H1 (cell line): ENCODE results near the gene STK32A. TPM values are rescaled to one million over a fixed set of nuclear protein-coding genes. Genes with fewer than 3 reads are reported as not detected.

ENCODE experiments used
- CTCF ChIA-PET: fragments of 300-600 bp; sonication (Branson Sonifier 250); formaldehyde crosslinking; loops from one replicate; lab custom pipeline; 2021; ENCODE audit not compliant: partially characterized antibody; lab: Charles Lee
- POLR2A ChIA-PET: fragments of 300-600 bp; sonication (Branson Sonifier 250); formaldehyde crosslinking; loops from one replicate; lab custom pipeline; 2021; ENCODE audit warnings: inconsistent platforms; ENCODE audit not compliant: partially characterized antibody; lab: Charles Lee
- DNase-seq, 2 experiments: peaks; one replicate each; pipeline versions ENCODE4 v3.0.0 to v3.0.0-alpha.2; 2010 to 2022; ENCODE audit warnings: low spot score in 2 of 2, low read depth in 1 of 2, mixed read lengths in 1 of 2
- FAIRE-seq: peaks from 2 replicates; lab custom pipeline; 2011; peaks lifted over from hg19 to GRCh38; lab: Jason Lieb, UNC
- H2AFZ ChIP-seq: 2 replicates; pipeline ENCODE4 v1.8.1; 2012; ENCODE audit warnings: low read length, inconsistent platforms
- H2AK5ac ChIP-seq: 2 replicates; pipeline ENCODE4 v1.6.1; 2013; ENCODE audit warnings: low read depth, low read length
- H2BK120ac ChIP-seq: replicated peaks from 2 replicates; pipeline ENCODE3; 2013; ENCODE audit warnings: low read depth, low read length, inconsistent platforms
- H2BK12ac ChIP-seq: 2 replicates; pipeline ENCODE4 v1.6.1; 2013; ENCODE audit warnings: low read depth, low read length
- H2BK15ac ChIP-seq: 2 replicates; pipeline ENCODE4 v1.6.1; 2013; ENCODE audit warnings: low read length
- H2BK20ac ChIP-seq: 2 replicates; pipeline ENCODE4 v1.6.1; 2013; ENCODE audit warnings: low read length
- H2BK5ac ChIP-seq: 2 replicates; pipeline ENCODE4 v1.6.1; 2013; ENCODE audit warnings: low read depth, low read length
- H3K14ac ChIP-seq: 2 replicates; pipeline ENCODE4 v1.6.1; 2013; ENCODE audit warnings: inconsistent platforms; ENCODE audit not compliant: insufficient read length
- H3K18ac ChIP-seq: 2 replicates; pipeline ENCODE4 v1.6.1; 2013; ENCODE audit warnings: low read length; ENCODE audit errors: extremely low read depth
- H3K23ac ChIP-seq: 2 replicates; pipeline ENCODE4 v1.6.1; 2013; ENCODE audit warnings: inconsistent platforms; ENCODE audit not compliant: insufficient read length
- H3K23me2 ChIP-seq: 2 replicates; pipeline ENCODE4 v1.6.1; 2013; ENCODE audit warnings: low read depth, low read length
- H3K27ac ChIP-seq: 2 replicates; pipeline ENCODE4 v1.6.1; 2011; ENCODE audit warnings: low read depth, low read length, inconsistent platforms
- H3K27me3 ChIP-seq, 4 experiments: replicated peaks in 1 of 4; 1 replicate in 1 of 4; 2 replicates in 3 of 4; pipeline versions ENCODE4 v1.6.1 to v1.8.1; 2011 to 2013; ENCODE audit warnings: low read length in 3 of 4, mild to moderate bottlenecking in 3 of 4, inconsistent platforms in 2 of 4, mixed read lengths in 2 of 4, moderate library complexity in 1 of 4; ENCODE audit not compliant: control insufficient read depth in 3 of 4, insufficient read depth in 3 of 4; ENCODE audit errors: extremely low read depth in 1 of 4
- H3K36me3 ChIP-seq, 4 experiments: 2 replicates each; pipeline versions ENCODE4 v1.6.1 to v1.8.1; 2011 to 2013; ENCODE audit warnings: mild to moderate bottlenecking in 4 of 4, low read length in 3 of 4, moderate library complexity in 2 of 4, control low read depth in 1 of 4, inconsistent platforms in 1 of 4; ENCODE audit not compliant: insufficient read depth in 4 of 4, control insufficient read depth in 2 of 4
- H3K4ac ChIP-seq: replicated peaks from 2 replicates; pipeline ENCODE3; 2013; ENCODE audit warnings: low read length, low read depth, mixed read lengths, inconsistent platforms; ENCODE audit not compliant: insufficient read length
- H3K4me1 ChIP-seq, 4 experiments: replicated peaks in 1 of 4; 1 replicate in 1 of 4; 2 replicates in 3 of 4; pipeline versions ENCODE4 v1.6.1 to v1.8.1; 2011 to 2013; ENCODE audit warnings: low read length in 3 of 4, inconsistent platforms in 2 of 4, mixed read lengths in 1 of 4; ENCODE audit not compliant: insufficient read depth in 4 of 4, control insufficient read depth in 3 of 4
- H3K4me2 ChIP-seq, 2 experiments: 2 replicates each; pipeline versions ENCODE4 v1.6.1 to v1.8.1; 2011 to 2013; ENCODE audit warnings: low read depth in 2 of 2, low read length in 2 of 2, control low read depth in 1 of 2, inconsistent platforms in 1 of 2, mild to moderate bottlenecking in 1 of 2; ENCODE audit not compliant: insufficient read depth in 1 of 2
- H3K4me3 ChIP-seq, 4 experiments: fragments of 200-600, 300-600 bp in 1 of 4; sonication (generic), shearing (Covaris generic), sonication (Bioruptor Twin) in 1 of 4; 2 replicates each; pipeline versions ENCODE4 v1.5.1 to v1.8.1; 2011 to 2016; ENCODE audit warnings: low read length in 4 of 4, low read depth in 3 of 4, control low read depth in 2 of 4, inconsistent platforms in 2 of 4, mild to moderate bottlenecking in 2 of 4, mixed read lengths in 1 of 4, moderate library complexity in 1 of 4; ENCODE audit not compliant: insufficient read depth in 2 of 4; ENCODE audit errors: extremely low read depth in 1 of 4
- H3K56ac ChIP-seq: replicated peaks from 2 replicates; pipeline ENCODE3; 2013; ENCODE audit warnings: low read depth, mild to moderate bottlenecking, mixed read lengths, low read length, inconsistent platforms; ENCODE audit not compliant: insufficient read length
- H3K79me1 ChIP-seq: 2 replicates; pipeline ENCODE4 v1.6.1; 2013; ENCODE audit warnings: low read depth, low read length, control low read depth
- H3K79me2 ChIP-seq, 2 experiments: 2 replicates each; pipeline versions ENCODE4 v1.6.1 to v1.8.1; 2012 to 2013; ENCODE audit warnings: low read length in 2 of 2, mild to moderate bottlenecking in 2 of 2, inconsistent platforms in 1 of 2; ENCODE audit not compliant: insufficient read depth in 2 of 2, control insufficient read depth in 1 of 2
- H3K9ac ChIP-seq, 4 experiments: replicated peaks in 1 of 4; 1 replicate in 1 of 4; 2 replicates in 3 of 4; pipeline versions ENCODE4 v1.6.1 to v1.8.1; 2011 to 2013; ENCODE audit warnings: low read depth in 3 of 4, low read length in 3 of 4, control low read depth in 2 of 4, mild to moderate bottlenecking in 2 of 4, moderate library complexity in 2 of 4, inconsistent platforms in 1 of 4; ENCODE audit errors: extremely low read depth in 1 of 4
- H3K9me3 ChIP-seq, 2 experiments: 2 replicates each; pipeline versions ENCODE4 v1.6.1 to v1.8.1; 2012 to 2013; ENCODE audit warnings: mild to moderate bottlenecking in 2 of 2, moderate library complexity in 2 of 2, control low read depth in 1 of 2, inconsistent platforms in 1 of 2, low read depth in 1 of 2, low read length in 1 of 2, mixed read lengths in 1 of 2; ENCODE audit not compliant: insufficient read depth in 2 of 2
- H4K20me1 ChIP-seq, 2 experiments: replicated peaks in 1 of 2; 2 replicates each; pipeline versions ENCODE3 to v1.8.1; 2011 to 2013; ENCODE audit warnings: inconsistent platforms in 2 of 2, low read length in 2 of 2, mild to moderate bottlenecking in 1 of 2; ENCODE audit not compliant: insufficient read depth in 2 of 2, control insufficient read depth in 1 of 2
- H4K5ac ChIP-seq: 2 replicates; pipeline ENCODE4 v1.6.1; 2013; ENCODE audit warnings: low read length, low read depth, mixed read lengths, inconsistent platforms; ENCODE audit not compliant: insufficient read length
- H4K8ac ChIP-seq: 2 replicates; pipeline ENCODE4 v1.8.0; 2013; ENCODE audit warnings: mild to moderate bottlenecking, moderate library complexity, low read length, inconsistent platforms; ENCODE audit not compliant: insufficient read depth; ENCODE audit errors: extremely low read depth
- H4K91ac ChIP-seq: replicated peaks from 2 replicates; pipeline ENCODE3; 2013; ENCODE audit warnings: low read length, mixed read lengths, inconsistent platforms; ENCODE audit not compliant: insufficient read length
- CTCF ChIP-seq, 3 experiments: IDR thresholded peaks; 1 replicate in 2 of 3; 2 replicates in 1 of 3; pipeline versions ENCODE4 v1.5.1 to v1.6.1; 2011; ENCODE audit warnings: low read length in 3 of 3, mild to moderate bottlenecking in 3 of 3, inconsistent platforms in 2 of 3, low read depth in 1 of 3, moderate library complexity in 1 of 3; ENCODE audit not compliant: insufficient read depth in 1 of 3; ENCODE audit errors: control extremely low read depth in 1 of 3
- HDAC6 ChIP-seq: IDR thresholded peaks from one replicate; pipeline ENCODE4 v1.7.1; 2012; ENCODE audit warnings: low read depth, mild to moderate bottlenecking, inconsistent platforms, low read length, moderate library complexity
- JUN ChIP-seq: IDR thresholded peaks from 2 replicates; pipeline ENCODE4 v1.6.1; 2011; ENCODE audit warnings: low read depth, mild to moderate bottlenecking, improper control_type of control experiment, low read length
- WGBS, 2 experiments: shearing (Covaris generic) in 1 of 2; methylation state at CpG; one replicate each; pipeline versions ENCODE4 v1.1.6 to v1.1.7; 2013 to 2015; ENCODE audit warnings: low lambda C conversion rate in 2 of 2, mixed read lengths in 2 of 2, inconsistent platforms in 1 of 2, low coverage in 1 of 2, missing lambda C conversion rate in 1 of 2; ENCODE audit not compliant: insufficient replicate concordance in 2 of 2, insufficient coverage in 1 of 2, insufficient read length in 1 of 2; ENCODE audit errors: extremely low coverage in 1 of 2, missing lambda C conversion rate in 1 of 2; 5-methylcytosine and 5-hydroxymethylcytosine counted together
- polyA plus RNA-seq, 7 experiments: library from polyadenylated mRNA; depleted of rRNA in 3 of 7; stranded (reverse) in 5 of 7; unstranded in 2 of 7; fragments of >200 nt in 5 of 7; fragments of 200-250 nt in 2 of 7; gene quantifications; 1 replicate in 5 of 7; 2 replicates in 1 of 7; 4 replicates in 1 of 7; pipeline versions ENCODE4 v1.2.1 to v1.2.3, GENCODE V29; 2011 to 2013; ENCODE audit warnings: missing spikeins in 2 of 7, mixed read lengths in 2 of 7
- total RNA-seq: library from RNA; stranded (reverse); fragmentation: NEBNext Ultra II Directional; extraction: Animal tissue kit (Norgen Biotek cat#: 25700); gene quantifications from 2 replicates; pipeline ENCODE4 v1.2.1, GENCODE V29; 2021

STK32A gene
- total and polyA plus RNA-seq, 2 of the 8 experiments (the other 6 are each of a cell fraction or from before 2014, with no cell fraction given), result 1.3 to 2.5 TPM

GRCh38 chr5:147321569-147321968 lies 86.7 kb downstream of the STK32A start:
- Histone ChIP-seq H2AK5ac (no peak overlapping the region), H3K27me3 (no peaks in the 10 kb centered on the region), H4K91ac (no peak overlapping the region), H3K4ac (no peak overlapping the region), H2AFZ (no peak overlapping the region), H3K79me2 (no peaks in the 10 kb centered on the region), H2BK120ac (no peak overlapping the region), H2BK5ac (no peak overlapping the region), H3K27ac (no peak overlapping the region), H3K9me3 (no peaks in the 10 kb centered on the region), H4K5ac (no peak overlapping the region), H4K20me1 (no peaks in the 10 kb centered on the region), H3K4me1 (peaks cover 0 to 2% (median 0%) of the 10 kb centered on the region in 4 experiments; a peak in 1 of 7 replicates), H4K8ac (no peak overlapping the region), H3K18ac (no peak overlapping the region), H3K4me2 (no peak overlapping the region), H3K23me2 (no peaks in the 10 kb centered on the region), H2BK15ac (no peak overlapping the region), H3K4me3 (no peak overlapping the region), H3K23ac (no peak overlapping the region), H2BK20ac (no peak overlapping the region), H3K79me1 (no peaks in the 10 kb centered on the region), H3K14ac (no peak overlapping the region), H3K56ac (no peak overlapping the region), H3K9ac (no peak overlapping the region), H2BK12ac (no peak overlapping the region), H3K36me3 (no peaks in the 10 kb centered on the region)
- no peak for FAIRE-seq
- no peak for DNase-seq
- CTCF ChIA-PET, result interaction anchor here (1.4 kb wide), 1 partner anchor 223 kb away, joined by 3 read pairs; no protein-coding TSS in a partner anchor
- TF ChIP-seq JUN (no peak), HDAC6 (no peak), CTCF (IDR thresholded peaks at IDR 0.05; ENCODE audit: control extremely low read depth in 1 of 3, insufficient read depth in 1 of 3, low read depth in 1 of 3, low read length in 3 of 3) (no peak)
- WGBS, 2 experiments, result 85% methylated on average over 1 of the region's 1 CpG; no CpG with 5 or more reads in 1 of the 2 experiments
- POLR2A ChIA-PET, result no interaction called here
